Gastrocnemius medialis (tissue), 4 donors: ENCODE measurements around the gene ATP13A1.

Experiments
- POLR2A ChIP-seq, 2 donors: fragments of 450-650 bp; IDR thresholded peaks; one replicate each; pipeline ENCODE4 v1.6.1; 2017; ENCODE audit warnings: antibody characterized with exemption in 2 of 2, mild to moderate bottlenecking in 2 of 2, moderate library complexity in 2 of 2
- TF ChIP-seq, protein P1 (sequence below), 5 experiments: fragments of 450-650 bp in 3 of 5; fragments of 200-600 bp in 2 of 5; sonication (generic) in 2 of 5; IDR thresholded peaks in 4 of 5; conservative IDR thresholded peaks in 1 of 5; 1 replicate in 4 of 5; 2 replicates in 1 of 5; pipeline ENCODE4 v1.5.1; 2016 to 2019; ENCODE audit warnings: antibody characterized with exemption in 5 of 5, mild to moderate bottlenecking in 3 of 5, moderate library complexity in 3 of 5

DNA sequence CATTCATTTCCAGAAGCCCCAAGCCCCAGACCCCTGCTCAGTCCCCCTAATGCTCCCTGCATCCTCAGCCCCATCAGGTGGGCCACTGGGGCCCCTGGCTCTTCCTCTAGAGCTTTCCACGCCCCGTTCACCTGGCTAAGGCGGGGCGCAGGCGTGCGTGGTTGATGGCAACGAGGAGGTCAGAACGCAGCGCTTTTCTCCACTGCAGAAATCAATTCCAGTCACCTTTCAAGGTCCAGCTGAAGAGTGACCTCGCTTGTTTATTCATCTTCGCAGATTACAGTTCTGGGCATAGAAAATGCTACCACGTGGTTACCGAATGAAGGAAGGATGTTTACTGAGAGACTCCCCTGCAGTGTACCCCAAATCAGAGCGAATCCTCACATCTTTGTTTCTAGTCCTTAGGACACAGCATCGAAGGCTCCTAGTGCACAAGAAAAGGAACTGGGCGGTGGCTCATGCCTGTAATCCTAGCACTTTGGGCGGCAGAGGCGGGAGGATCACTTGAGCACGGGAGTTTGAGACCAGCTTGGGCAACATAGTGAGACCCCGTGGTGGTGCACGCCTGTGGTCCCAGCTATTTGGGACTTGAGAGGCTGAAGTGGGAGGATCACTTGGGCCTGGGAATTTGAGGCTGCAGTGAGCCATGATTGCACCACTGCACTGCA is 44.2 kb downstream of the ATP13A1 start:
- TF ChIP-seq, protein P1, sequence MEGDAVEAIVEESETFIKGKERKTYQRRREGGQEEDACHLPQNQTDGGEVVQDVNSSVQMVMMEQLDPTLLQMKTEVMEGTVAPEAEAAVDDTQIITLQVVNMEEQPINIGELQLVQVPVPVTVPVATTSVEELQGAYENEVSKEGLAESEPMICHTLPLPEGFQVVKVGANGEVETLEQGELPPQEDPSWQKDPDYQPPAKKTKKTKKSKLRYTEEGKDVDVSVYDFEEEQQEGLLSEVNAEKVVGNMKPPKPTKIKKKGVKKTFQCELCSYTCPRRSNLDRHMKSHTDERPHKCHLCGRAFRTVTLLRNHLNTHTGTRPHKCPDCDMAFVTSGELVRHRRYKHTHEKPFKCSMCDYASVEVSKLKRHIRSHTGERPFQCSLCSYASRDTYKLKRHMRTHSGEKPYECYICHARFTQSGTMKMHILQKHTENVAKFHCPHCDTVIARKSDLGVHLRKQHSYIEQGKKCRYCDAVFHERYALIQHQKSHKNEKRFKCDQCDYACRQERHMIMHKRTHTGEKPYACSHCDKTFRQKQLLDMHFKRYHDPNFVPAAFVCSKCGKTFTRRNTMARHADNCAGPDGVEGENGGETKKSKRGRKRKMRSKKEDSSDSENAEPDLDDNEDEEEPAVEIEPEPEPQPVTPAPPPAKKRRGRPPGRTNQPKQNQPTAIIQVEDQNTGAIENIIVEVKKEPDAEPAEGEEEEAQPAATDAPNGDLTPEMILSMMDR (IDR thresholded peaks at IDR 0.05 in 4 of 5, conservative IDR thresholded peaks at IDR 0.05 in 1 of 5): no peak
- TF ChIP-seq POLR2A (IDR thresholded peaks at IDR 0.05): no peak
